ENCODE data around the gene INHBB.

DNA sequence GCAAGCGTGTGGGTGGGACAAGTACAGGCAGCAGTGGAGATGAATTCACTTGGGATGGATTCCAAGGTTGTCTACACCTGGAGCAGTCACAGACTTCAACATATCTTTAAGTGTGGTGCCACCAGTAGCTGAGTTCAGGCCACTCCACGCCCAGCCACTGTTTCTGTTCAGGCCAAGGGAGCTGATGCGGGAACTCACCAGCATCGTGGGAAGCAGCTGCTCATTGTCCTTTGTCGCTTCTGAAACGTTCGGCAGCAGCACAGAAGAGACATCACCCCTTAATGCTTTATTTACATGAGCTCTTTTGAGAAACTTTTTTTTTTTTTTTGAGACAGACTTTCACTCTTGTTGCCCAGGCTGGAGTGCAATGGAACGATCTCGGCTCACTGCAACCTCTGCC is 19.9 kb upstream of the INHBB start:
- TF ChIP-seq, protein P1, sequence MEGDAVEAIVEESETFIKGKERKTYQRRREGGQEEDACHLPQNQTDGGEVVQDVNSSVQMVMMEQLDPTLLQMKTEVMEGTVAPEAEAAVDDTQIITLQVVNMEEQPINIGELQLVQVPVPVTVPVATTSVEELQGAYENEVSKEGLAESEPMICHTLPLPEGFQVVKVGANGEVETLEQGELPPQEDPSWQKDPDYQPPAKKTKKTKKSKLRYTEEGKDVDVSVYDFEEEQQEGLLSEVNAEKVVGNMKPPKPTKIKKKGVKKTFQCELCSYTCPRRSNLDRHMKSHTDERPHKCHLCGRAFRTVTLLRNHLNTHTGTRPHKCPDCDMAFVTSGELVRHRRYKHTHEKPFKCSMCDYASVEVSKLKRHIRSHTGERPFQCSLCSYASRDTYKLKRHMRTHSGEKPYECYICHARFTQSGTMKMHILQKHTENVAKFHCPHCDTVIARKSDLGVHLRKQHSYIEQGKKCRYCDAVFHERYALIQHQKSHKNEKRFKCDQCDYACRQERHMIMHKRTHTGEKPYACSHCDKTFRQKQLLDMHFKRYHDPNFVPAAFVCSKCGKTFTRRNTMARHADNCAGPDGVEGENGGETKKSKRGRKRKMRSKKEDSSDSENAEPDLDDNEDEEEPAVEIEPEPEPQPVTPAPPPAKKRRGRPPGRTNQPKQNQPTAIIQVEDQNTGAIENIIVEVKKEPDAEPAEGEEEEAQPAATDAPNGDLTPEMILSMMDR (IDR thresholded peaks at IDR 0.05), result no peak
- TF ChIP-seq POLR2A (IDR thresholded peaks at IDR 0.05), result no peak

Measured in heart left ventricle (tissue), 13 donors.